GM18517 (cell line): Measurements from ENCODE around the gene DEAF1.
"Not testable (repeated sequence)": the region's sequence is repeated elsewhere in the genome, so short reads cannot be mapped to it uniquely, and the experiment has no call there.

Source experiments
- ATAC-seq: cut with Tn5 transposase; IDR thresholded peaks from one replicate; pipeline ENCODE4 v1.9.1; 2021; ENCODE audit warnings: mild to moderate bottlenecking, moderate library complexity; ENCODE audit not compliant: unreplicated experiment

The DEAF1 gene

DNA sequence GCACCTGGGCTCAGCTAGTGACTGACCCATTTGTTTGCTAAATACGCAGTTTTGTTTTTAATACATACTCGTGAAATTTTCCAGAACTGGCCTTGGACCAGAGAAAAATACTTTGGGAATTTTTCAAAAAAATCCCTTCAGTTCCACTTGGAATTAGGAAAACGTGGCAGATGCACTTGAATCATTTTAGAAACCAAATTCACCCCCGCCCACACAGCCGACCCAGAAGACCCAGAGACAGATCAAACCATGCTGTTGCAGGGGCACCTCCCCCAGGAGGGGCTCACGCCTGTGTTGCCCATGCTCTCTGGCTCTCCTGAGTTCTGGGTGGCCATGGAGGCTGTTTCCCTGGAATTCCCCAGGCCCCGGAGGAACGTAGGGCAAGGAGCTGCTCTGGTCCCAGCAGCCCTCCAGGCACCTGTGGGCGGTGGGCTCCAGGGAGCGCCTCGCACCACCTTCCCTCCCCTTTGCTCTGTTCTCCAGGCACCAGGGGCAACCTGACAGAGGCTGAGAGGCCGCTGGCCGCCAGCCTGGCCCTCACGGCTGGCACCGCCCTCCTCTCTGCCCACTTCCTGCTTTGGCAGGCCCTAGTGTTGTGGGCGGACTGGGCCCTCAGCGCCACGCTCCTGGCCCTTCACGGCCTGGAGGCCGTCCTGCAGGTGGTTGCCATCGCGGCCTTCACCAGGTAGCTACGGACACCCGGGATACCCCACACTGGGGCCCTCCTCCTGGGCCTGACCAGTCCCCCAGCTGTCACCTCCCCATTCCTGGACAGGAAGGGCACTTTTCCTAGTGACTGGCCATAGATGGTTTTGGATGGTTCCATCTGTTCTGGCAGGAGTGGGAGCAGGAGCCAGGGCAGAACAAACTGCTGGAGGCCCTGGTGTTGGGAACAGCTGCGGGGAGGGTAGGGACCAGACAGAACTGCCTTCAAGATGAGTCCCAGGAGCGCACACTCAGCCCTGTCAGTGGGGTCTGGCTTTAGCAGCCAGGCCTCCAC is 7.7 kb upstream of the DEAF1 start:
- no peak for ATAC-seq

- no peak for ATAC-seq
Measured at GRCh38 chr11:701741-702461, 6.9 kb upstream of the DEAF1 start.

DNA sequence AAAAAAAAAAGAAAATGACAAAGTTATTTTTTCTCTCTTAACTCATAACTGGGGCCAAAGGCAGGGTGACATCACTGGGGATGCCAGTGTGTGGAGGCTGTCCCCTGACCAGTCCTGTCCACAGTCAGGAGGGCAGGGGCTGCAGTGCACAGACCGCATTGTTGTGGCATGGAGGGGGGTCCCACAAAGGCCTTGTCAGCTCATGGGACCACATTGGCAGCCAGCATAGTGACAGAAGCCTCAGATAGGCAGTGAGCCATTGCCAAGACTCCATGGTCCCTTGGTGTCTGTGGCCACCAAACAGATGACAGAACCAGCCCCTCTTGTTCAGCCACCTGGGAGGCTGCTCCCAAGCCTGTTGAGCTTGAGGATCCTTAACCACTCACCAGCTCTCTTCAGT is 4.7 kb upstream of the DEAF1 start:
- no peak for ATAC-seq

DNA sequence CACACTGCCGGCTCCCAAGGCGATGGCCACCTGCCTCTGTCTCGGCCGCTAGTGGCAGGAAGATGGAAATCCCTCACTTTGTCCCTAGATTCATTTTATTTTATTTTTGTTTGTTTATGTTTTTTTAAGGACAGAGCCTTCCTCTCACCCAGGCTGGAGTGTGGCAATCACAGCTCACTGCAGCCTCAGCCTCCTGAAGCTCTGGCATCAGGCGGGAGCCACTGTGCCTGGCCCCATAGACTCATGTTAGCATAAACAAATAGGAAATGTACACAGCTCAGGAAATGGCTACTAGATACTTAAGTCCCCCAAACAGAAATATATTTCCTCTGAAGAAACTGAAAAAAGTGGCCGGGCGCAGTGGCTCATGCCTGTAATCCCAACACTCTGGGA is 4.1 kb upstream of the DEAF1 start:
- no peak for ATAC-seq

DNA sequence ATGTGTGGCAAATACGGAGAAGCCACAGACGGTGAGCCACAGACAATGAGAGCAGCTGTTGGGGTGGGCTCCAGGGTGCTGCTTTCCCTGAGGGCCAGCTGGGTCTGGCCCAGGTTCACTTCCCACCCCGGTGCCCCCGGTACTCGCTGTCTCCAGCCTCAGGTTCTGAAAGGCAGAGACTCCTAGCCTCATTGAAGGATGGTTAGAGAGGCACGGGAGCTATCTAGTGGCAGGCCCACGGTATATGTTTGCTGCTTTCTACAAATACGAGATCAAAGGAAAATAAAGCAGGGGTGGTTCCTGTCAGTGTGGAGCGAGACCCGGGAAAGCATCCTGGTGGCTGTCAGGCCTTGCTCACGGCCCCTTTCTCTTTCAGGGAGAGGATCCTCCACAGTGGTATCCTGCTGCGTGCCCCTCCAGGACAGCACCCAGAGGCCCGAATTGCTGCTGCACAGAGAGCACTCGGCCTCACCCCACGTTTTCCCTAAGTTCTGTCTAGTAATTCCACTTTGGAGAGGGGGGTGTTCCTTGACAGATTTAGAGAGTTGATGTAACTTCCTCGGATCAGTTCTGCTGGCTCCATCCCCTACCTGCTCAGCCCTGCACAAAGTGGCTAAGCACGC is 3.6 kb upstream of the DEAF1 start:
- ATAC-seq = no peak

GRCh38 chr11:697811-698311 is 2.8 kb upstream of the DEAF1 start:
- no peak for ATAC-seq

DNA sequence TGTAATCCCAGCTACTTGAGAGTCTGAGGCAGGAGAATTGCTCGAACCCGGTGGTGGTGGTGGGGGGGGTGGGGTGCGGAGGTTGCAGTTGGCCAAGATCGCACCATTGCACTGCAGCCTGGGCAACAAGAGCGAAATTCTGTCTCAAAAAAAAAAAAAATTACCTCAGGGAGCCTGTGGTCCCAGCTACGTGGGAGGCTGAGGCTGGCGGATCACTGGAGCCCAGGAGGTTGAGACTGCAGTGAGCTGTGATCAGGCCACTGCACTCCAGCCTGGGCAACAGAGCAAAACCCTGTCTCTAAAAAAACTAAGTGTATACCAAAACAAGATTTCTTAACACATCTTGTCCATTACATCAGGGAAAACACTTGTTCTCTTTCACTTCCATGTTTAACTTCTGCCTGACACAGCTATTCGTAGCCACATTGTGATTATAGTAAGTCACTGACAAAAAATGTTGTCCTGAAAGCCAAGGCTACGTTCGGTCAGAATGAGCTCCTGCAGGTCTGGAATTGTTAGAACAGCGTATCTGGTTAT is 2.0 kb upstream of the DEAF1 start:
- ATAC-seq = no peak

GRCh38 chr11:695538-696248 is 671 bp upstream of the DEAF1 start, which contains the start of gene TMEM80:
Gene TMEM80, plus strand, starts transcription at chr11:695816. Its CDS starts 12 bp downstream, at chr11:695828.
- peak; percentile 72 for ATAC-seq

DNA sequence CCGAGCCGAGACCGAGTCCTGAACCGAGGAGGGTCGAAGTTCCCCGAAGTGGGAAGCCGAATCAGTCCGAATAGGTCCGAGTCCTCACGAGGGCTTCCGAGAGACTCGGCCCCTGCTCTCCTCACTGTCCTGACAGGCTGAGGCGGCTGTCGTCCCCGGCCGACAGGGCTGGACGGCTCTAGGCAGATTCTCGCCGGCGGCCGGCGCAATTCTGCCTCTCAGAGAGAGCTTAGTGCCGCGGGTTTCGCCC is 191 bp upstream of the DEAF1 start:
- ATAC-seq = no peak

DNA sequence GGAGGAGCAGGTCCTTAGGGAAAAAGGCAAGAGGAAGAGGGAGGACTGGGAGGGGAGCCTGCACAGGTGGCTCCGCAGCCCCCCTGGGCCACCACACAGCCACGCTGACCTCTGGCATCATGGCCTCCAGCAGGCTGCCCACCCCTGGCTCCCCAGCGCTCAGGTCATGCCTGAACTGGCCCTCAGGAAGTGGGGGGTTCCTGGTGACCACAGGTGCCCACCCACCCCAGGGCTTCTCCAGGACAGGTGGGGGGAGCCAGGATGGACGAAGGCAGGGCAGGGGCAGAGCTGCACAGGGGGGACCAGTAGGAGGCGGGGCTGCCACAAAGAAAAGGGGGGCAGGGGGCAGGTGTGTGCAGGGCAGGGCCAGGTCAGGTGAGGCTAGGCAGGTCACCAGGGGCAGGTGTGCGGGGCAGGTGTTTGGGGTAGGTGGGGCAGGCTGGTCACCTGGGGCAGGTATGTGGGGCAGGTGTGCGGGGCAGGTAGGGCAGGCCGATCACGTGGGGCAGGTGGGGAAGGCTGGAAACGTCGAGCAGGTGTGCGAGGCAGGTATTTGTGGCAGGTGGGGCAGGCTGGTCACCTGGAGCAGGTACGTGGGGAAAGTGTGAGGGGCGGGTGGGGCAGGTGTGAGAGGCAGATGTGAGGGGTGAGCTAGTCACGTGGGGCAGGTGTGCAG is 997 bp downstream of the DEAF1 start:
- ATAC-seq = no peak

GRCh38 chr11:693415-693831 is 1.6 kb downstream of the DEAF1 start:
- no peak for ATAC-seq

DNA sequence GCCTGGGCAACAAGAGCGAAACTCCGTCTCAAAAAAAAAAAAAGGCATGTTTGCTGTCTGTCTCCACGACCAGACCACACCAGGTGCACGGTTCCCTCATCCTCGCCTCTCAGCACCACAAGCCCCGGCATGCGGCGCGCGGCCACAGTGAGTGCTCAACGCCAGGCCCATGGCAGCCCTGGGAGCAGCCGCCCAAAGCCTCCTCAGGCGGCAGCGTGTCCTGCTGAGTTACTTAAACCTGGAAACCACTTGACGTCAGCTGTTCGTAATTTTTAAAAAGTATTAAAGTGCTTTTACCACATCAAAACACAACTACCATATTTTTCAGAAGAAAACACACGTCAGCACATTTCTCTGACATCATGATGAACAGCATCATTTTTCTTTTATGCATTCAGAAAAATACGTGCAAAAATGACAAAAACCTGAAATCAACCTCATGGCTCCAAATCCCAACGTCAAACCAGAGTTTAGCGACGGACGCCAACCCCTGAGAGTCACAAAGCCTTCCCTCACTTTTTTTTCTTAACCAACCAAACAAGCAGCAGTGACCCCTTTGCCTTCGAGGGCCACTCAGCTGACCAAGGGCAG is 2.1 kb downstream of the DEAF1 start:
- ATAC-seq = no peak

DNA sequence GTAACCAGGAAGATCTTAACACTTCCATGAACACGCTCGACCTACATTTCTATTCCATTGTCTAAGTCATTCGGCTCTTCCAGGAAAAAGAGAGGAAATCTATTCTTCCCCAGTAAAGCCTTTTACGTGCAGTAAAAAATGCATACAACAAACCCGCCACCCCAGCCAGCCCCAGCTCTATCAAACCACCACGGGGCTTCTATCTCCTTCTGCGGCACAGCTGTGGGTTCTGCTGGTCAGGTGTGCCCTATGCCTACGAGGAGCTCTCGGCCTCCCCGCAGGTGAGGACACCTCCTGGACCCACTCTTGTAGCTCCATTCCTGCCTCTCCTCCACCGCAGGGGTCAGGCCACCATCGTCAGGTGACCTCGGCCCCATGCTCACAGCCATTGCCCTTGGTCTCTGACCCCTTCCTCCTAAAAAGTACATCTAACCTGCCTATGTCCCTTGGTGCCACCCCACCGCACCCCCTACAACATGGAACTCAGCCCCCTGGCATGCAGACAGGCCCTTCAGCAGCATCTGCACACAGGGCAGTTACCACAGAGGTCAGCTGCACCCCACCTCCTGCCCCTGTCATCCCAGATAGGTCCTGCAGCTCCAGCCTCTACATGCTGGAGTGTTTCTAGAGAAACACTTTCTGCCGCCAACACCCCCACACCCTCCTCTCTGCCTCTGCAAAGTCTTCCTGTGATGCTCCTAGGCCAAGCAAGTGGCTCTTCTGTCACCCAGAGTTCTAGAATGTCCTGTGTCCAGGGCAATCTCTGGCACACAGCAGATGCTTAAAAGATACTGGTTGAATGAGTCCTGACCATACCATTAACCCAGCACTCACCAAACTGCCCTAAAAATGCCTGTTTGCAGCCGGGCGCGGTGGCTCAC is 3.1 kb downstream of the DEAF1 start:
- ATAC-seq = no peak

GRCh38 chr11:690738-691633 is 4.0 kb downstream of the DEAF1 start:
- no peak for ATAC-seq

GRCh38 chr11:690244-690643 is 4.8 kb downstream of the DEAF1 start:
- not testable (repeated sequence) for ATAC-seq

- no peak for ATAC-seq
Measured at GRCh38 chr11:689625-690024, 5.4 kb downstream of the DEAF1 start.

DNA sequence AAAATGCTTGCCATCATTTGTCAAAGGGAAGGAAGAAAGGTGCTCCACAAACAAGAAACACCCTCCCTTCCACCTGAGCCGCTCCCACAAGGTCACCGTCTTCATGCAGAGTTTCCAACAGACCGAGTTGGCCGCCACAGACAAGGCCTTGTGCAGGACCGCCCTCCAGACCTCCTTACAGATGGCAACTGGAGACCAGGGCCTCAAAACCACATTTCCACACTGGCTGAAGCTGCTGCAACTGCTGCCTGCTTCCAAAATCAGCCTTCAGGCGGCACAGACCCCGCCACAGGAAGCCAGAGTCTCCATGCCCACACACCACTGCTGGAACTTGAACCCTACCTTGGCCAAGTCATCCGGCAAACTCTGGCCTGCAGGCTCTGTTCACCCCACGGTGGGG is 6.3 kb downstream of the DEAF1 start:
- ATAC-seq = no peak

- no peak for ATAC-seq
Measured at GRCh38 chr11:687751-688150, 7.3 kb downstream of the DEAF1 start.
